Transverse colon (tissue), 4 donors: ENCODE results near the gene RAB40C. TPM values are rescaled to one million over a fixed set of nuclear protein-coding genes. Genes with fewer than 3 reads are reported as not detected.

Experiments used
- DNase-seq: peaks from one replicate; pipeline ENCODE4 v3.0.0-alpha.2; 2019
- H3K27ac ChIP-seq, 4 donors: fragments of 200-600 bp; sonication (generic); 2 replicates each; pipeline ENCODE4 v1.5.1; 2016 to 2018; ENCODE audit warnings: inconsistent platforms in 4 of 4
- H3K27me3 ChIP-seq: fragments of 200-600 bp; sonication (generic); 2 replicates; pipeline ENCODE4 v1.5.1; 2017; ENCODE audit warnings: inconsistent platforms
- H3K36me3 ChIP-seq, 4 donors: fragments of 200-600 bp; sonication (generic); 2 replicates each; pipeline ENCODE4 v1.5.1; 2017 to 2019; ENCODE audit warnings: inconsistent platforms in 4 of 4
- H3K4me1 ChIP-seq, 4 donors: fragments of 200-600 bp; sonication (generic); 2 replicates each; pipeline ENCODE4 v1.5.1; 2017 to 2020; ENCODE audit warnings: inconsistent platforms in 4 of 4
- H3K4me3 ChIP-seq, 4 donors: fragments of 200-600 bp; sonication (generic); 1 replicate in 1 of 4; 2 replicates in 3 of 4; pipeline versions ENCODE4 v1.5.1 to v1.6.1; 2017 to 2019; ENCODE audit warnings: inconsistent platforms in 4 of 4
- H3K9me3 ChIP-seq, 2 donors: fragments of 200-600 bp; sonication (generic); 2 replicates each; pipeline ENCODE4 v1.5.1; 2017 to 2019; ENCODE audit warnings: inconsistent platforms in 2 of 2
- EP300 ChIP-seq: sonication (generic); formaldehyde crosslinking; IDR thresholded peaks from one replicate; pipeline ENCODE4 v1.6.1; 2017; ENCODE audit warnings: antibody characterized with exemption, low read depth
- POLR2A ChIP-seq: fragments of 450-650 bp; IDR thresholded peaks from one replicate; pipeline ENCODE4 v1.6.1; 2016; ENCODE audit warnings: antibody characterized with exemption, mild to moderate bottlenecking, moderate library complexity
- POLR2AphosphoS5 ChIP-seq, 3 donors: sonication (generic); formaldehyde crosslinking; IDR thresholded peaks; one replicate each; pipeline ENCODE4 v1.6.1; 2016; ENCODE audit warnings: antibody characterized with exemption in 3 of 3
- whole genome bisulfite sequencing, 2 donors: methylation state at CpG; one replicate each; pipeline ENCODE4 v1.1.5; 2018; ENCODE audit warnings: low coverage in 1 of 2; 5-methylcytosine and 5-hydroxymethylcytosine counted together
- in situ Hi-C, 4 donors: fragments of 200-750 bp; cut with MboI; loops; one replicate each; pipeline versions ENCODE4 v1.15.0 to v1.15.1; 2017; ENCODE audit warnings: low sequenced_read_pairs in 3 of 4, low pct_ligation_motif_present in 1 of 4, low pct_unique_long_range_greater_than_20kb in 1 of 4
- intact Hi-C: fragments of 100-400 bp; cut with DNase I; formaldehyde crosslinking; loops from one replicate; pipeline ENCODE4 v1.15.1; 2023; ENCODE audit warnings: low total_unique reads
- total RNA-seq, 4 donors: library from RNA; depleted of rRNA; stranded (reverse); fragments of >200 nt; gene quantifications; one replicate each; pipeline ENCODE4 v1.1.0, GENCODE V29; 2016
- TF ChIP-seq, protein P1 (sequence below), 5 experiments: fragments of 200-600 bp in 3 of 5; fragments of 450-650 bp in 2 of 5; sonication (generic) in 3 of 5; IDR thresholded peaks; 1 replicate in 2 of 5; 2 replicates in 3 of 5; pipeline ENCODE4 v1.5.1; 2016 to 2017; ENCODE audit warnings: antibody characterized with exemption in 5 of 5, inconsistent platforms in 3 of 5, mild to moderate bottlenecking in 2 of 5, moderate library complexity in 1 of 5

Gene RAB40C
- total RNA-seq, 4 donors from 2014 or later = 54.8 to 111 (median 83.5) TPM

DNA sequence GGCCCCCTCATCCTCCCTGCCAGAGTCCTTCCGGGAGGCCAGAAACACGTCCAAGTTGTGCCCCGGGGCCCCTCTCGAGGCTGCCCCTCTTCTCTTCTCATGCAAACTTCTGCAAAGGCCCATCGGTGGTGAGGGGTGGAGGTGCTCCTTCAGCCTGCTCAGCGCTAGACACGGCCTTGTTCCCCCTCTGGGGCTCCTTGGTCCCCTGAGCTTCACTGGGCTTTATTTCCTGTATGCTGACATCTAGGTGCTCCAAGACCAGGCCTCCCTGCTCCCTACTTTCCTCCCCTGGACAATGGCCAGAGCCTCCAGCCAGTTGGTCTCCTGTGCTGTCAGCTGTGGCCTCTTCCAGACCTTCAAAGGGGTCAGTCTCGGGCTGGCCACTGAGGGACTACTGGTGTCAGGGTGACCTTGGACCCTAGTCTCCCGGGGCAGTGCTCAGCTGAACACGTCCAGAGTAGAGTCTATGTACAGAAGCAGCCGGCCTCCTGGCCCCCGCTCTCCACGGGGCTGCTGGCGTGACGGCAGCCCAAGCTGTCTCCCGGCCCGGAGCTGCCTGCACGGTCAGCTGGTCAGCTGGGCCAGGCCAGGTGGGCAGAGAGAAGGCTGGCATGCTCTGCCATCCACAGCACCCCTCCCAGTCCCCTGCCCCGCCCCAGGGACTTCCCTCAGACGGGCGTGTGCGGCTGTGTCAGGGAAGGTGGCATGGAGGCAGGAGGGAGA, 31.4 kb upstream of the RAB40C start:
- Histone ChIP-seq H3K27ac (no peak overlapping the region), H3K27me3 (peaks cover 74% of the 10 kb centered on the region), H3K4me1 (peaks cover 0 to 15% (median 9%) of the 10 kb centered on the region in 4 donors), H3K36me3 (no peaks in the 10 kb centered on the region), H3K9me3 (no peaks in the 10 kb centered on the region), H3K4me3 (no peak overlapping the region)
- DNase-seq = no peak
- TF ChIP-seq, protein P1, sequence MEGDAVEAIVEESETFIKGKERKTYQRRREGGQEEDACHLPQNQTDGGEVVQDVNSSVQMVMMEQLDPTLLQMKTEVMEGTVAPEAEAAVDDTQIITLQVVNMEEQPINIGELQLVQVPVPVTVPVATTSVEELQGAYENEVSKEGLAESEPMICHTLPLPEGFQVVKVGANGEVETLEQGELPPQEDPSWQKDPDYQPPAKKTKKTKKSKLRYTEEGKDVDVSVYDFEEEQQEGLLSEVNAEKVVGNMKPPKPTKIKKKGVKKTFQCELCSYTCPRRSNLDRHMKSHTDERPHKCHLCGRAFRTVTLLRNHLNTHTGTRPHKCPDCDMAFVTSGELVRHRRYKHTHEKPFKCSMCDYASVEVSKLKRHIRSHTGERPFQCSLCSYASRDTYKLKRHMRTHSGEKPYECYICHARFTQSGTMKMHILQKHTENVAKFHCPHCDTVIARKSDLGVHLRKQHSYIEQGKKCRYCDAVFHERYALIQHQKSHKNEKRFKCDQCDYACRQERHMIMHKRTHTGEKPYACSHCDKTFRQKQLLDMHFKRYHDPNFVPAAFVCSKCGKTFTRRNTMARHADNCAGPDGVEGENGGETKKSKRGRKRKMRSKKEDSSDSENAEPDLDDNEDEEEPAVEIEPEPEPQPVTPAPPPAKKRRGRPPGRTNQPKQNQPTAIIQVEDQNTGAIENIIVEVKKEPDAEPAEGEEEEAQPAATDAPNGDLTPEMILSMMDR (IDR thresholded peaks at IDR 0.05) = no peak
- TF ChIP-seq POLR2A = no peak
- no peak for TF ChIP-seq EP300
- TF ChIP-seq POLR2AphosphoS5 (IDR thresholded peaks at IDR 0.05) = no peak
- in situ Hi-C loops (no loop called here), intact Hi-C loops (no loop called here)
- WGBS, 2 donors = 47% methylated on average over 22 of the region's 22 CpGs; no CpG with 5 or more reads in 1 of the 2 donors

DNA sequence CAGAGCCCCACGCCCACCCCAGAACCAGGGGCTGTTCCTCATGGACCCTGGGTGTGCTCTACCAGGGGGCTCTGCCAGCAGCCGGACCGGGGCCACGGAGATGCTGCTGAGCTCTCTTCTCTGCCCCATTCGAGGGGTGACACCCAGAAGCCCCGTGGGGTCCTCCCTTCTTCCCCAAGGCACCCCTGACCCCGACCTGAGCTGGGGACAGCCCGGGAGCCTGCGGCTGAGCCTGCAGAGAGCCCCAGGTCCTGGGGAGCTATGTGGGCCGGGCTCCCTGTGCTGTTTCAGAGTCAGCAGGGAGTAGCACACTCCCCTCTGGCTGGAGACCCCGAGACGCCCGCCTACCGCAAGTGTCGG, 30.9 kb upstream of the RAB40C start:
- in situ Hi-C loops (no loop called here), intact Hi-C loops (no loop called here)
- no peak for DNase-seq
- Histone ChIP-seq H3K27me3 (peaks cover 79% of the 10 kb centered on the region), H3K27ac (no peak overlapping the region), H3K9me3 (no peaks in the 10 kb centered on the region), H3K36me3 (no peaks in the 10 kb centered on the region), H3K4me3 (no peak overlapping the region), H3K4me1 (peaks cover 0 to 15% (median 9%) of the 10 kb centered on the region in 4 donors)
- TF ChIP-seq, protein P1 (IDR thresholded peaks at IDR 0.05) = no peak
- TF ChIP-seq POLR2AphosphoS5 (IDR thresholded peaks at IDR 0.05) (no peak), POLR2A (no peak), EP300 (no peak)
- 50% methylated on average over 15 of the region's 15 CpGs; no CpG with 5 or more reads in 1 of the 2 donors for WGBS, 2 donors

DNA sequence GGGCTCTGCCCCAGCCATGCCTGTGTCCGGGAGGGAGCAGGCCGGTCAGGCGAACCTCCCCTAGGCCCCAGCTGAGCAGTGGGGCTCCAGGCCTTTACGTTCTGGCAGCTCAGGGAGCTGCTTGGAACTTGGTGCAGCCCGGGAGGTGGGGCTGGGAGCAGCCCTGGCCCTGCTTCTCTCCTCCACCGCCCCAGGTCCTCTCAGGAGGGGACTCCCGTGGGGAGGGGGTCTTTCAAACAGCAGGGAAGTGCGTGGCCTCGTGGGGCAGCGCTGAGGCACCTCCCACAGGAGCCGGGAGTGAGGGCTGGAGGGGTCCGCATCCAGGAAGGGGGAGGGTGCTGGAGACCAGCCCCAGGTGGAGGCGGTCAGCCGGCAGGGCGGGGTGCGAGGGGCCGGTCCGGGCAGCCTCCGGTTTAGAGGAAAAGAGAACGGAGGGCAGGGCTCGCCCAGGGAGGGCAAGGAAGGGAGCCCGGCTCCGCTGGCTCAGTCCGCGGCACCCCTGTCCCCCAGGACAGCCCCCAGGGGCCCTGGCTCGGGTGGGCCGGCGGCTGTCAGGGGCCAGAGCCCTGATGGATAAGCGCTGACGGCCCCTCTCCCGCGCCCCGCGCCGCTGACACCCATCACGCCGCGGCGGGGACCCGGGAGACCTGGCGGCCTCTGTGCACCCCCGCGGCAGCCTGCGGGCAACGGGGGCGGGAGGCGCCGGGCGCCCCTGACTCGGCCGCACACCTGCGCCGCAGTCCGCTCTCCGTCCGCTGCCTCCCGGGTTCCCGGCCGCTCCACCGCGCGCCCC, 30.3 kb upstream of the RAB40C start:
- TF ChIP-seq, protein P1 (IDR thresholded peaks at IDR 0.05) = no peak
- TF ChIP-seq POLR2AphosphoS5 (IDR thresholded peaks at IDR 0.05) = no peak
- TF ChIP-seq POLR2A = no peak
- TF ChIP-seq EP300 = no peak
- 7% methylated on average over 23 of the region's 62 CpGs; no CpG with 5 or more reads in 1 of the 2 donors for WGBS, 2 donors
- Histone ChIP-seq H3K36me3 (no peaks in the 10 kb centered on the region), H3K27me3 (peaks cover 85% of the 10 kb centered on the region), H3K27ac (no peak overlapping the region), H3K4me1 (peaks cover 0 to 13% (median 9%) of the 10 kb centered on the region in 4 donors), H3K9me3 (no peaks in the 10 kb centered on the region), H3K4me3 (no peak overlapping the region)
- in situ Hi-C loops (no loop called here), intact Hi-C loops (no loop called here)
- DNase-seq = no peak

GRCh38 chr16:560204-560700, 29.6 kb upstream of the RAB40C start, which contains the start of gene PRR35:
Gene PRR35, plus strand, starts transcription at chr16:560394. Its CDS starts 2,901 bp downstream, at chr16:563295.
- in situ Hi-C loops = no loop called here
- DNase-seq = no peak
- TF ChIP-seq POLR2AphosphoS5 (IDR thresholded peaks at IDR 0.05) (no peak), EP300 (no peak), POLR2A (no peak)
- TF ChIP-seq, protein P1 (IDR thresholded peaks at IDR 0.05) = no peak
- H3K9me3 ChIP-seq = no peaks in the 10 kb centered on the region
- peaks cover 92% of the 10 kb centered on the region for H3K27me3 ChIP-seq
- H3K36me3 ChIP-seq = no peaks in the 10 kb centered on the region
- intact Hi-C loops = no loop called here
- WGBS, 2 donors = no CpG with 5 or more reads among the region's 84 CpGs
- H3K27ac ChIP-seq = no peak within 1 kb of the TSS
- peaks cover 0 to 11% (median 8%) of the 10 kb centered on the region in 4 donors for H3K4me1 ChIP-seq
- no peak within 1 kb of the TSS for H3K4me3 ChIP-seq
